Activated naive CD8-positive, alpha-beta T cell (primary cell): ENCODE data around the gene EMC9.

Experiments used
- H3K27ac Mint-ChIP-seq: one replicate; pipeline ENCODE4 v1.8.0; 2021; ENCODE audit warnings: mixed read lengths
- H3K27me3 Mint-ChIP-seq: one replicate; pipeline ENCODE4 v1.8.0; 2021; ENCODE audit warnings: mixed read lengths
- H3K36me3 Mint-ChIP-seq: one replicate; pipeline ENCODE4 v1.8.0; 2021; ENCODE audit warnings: mixed read lengths
- H3K4me1 Mint-ChIP-seq: one replicate; pipeline ENCODE4 v1.8.0; 2021; ENCODE audit warnings: low read depth, mixed read lengths
- H3K4me3 Mint-ChIP-seq: one replicate; pipeline ENCODE4 v1.8.0; 2021; ENCODE audit warnings: mild to moderate bottlenecking, mixed read lengths
- H3K9me3 Mint-ChIP-seq: one replicate; pipeline ENCODE4 v1.8.0; 2021; ENCODE audit warnings: low read depth, mixed read lengths

Gene EMC9

DNA sequence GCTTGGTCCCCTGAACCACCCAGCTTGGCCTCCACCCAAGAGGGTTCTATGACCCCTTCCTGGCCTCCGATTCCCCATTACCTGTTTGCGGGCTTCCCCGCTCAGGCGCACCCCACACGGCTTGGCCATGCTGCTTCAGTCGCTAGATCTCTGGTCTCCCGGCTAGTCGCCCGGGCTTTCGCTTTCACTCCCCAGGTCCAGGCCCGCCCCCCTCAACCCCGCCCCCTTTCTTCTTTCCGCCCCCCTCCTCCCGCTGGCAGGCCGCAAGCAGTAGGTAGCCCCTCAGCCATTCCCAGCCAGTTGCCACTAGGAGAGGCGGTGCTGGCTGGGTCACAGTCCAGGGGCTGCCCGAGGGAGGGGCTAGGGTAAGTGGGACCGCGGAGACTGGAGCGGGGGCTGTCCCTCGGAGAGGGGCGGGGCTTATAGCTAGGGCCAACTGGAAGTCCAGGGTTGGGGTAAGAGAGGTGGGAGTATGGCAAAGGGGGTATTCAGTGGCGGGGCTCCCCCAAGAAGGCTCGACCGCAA, 5.1 kb upstream of the EMC9 start, which contains the start of gene PSME2:
Gene PSME2, minus strand, starts transcription at position 158 of the 525 bp plus-strand sequence. Its CDS starts 29 bp downstream, at position 129.
- Mint-ChIP-seq H3K9me3 (no peaks in the 10 kb centered on the region), H3K4me1 (peaks cover 58% of the 10 kb centered on the region), H3K36me3 (peaks cover 16% of the 10 kb centered on the region), H3K4me3 (peak within 1 kb of the TSS; percentile 97), H3K27me3 (no peaks in the 10 kb centered on the region), H3K27ac (peak within 1 kb of the TSS; percentile 98)

DNA sequence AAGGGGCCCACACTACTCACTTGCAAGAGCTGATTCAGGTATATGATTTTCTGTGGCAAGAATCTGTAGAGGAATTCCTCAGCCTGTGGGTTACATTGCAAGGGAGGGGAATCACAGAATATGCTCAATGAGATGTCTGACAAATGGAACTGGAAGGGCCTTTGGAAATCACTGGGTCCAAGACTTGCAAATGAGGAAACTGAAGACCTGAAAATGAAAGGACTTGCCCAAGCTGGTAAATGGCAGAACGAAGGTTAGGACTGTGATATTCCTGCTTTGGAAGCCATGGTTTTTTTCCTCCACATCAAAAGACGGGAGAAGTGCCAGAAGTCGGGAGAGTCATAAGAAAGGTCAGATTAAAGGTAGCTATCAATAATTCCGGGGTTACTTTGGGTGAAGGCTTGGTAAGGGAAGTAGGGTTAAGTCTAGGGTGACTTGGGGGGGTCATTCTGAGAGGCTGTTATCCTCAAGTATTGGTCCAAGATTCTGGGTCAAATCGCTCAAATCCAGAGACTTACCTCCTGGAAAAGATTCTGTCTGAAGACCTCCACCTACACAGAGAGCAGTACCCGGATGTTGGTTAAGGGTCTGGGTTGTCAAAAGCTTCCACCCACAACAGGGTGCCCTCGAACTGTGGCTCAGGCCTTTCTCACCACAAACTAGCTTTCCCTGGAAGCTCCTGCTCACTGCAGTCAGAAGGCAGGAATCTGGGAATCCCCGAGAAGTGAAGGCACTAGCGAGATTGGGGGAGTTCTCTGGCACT, 4.5 kb upstream of the EMC9 start:
- Mint-ChIP-seq H3K4me1 (peaks cover 58% of the 10 kb centered on the region), H3K27me3 (no peaks in the 10 kb centered on the region), H3K27ac (peak overlapping the region; percentile 98), H3K9me3 (no peaks in the 10 kb centered on the region), H3K4me3 (peak overlapping the region; percentile 97), H3K36me3 (peaks cover 16% of the 10 kb centered on the region)

DNA sequence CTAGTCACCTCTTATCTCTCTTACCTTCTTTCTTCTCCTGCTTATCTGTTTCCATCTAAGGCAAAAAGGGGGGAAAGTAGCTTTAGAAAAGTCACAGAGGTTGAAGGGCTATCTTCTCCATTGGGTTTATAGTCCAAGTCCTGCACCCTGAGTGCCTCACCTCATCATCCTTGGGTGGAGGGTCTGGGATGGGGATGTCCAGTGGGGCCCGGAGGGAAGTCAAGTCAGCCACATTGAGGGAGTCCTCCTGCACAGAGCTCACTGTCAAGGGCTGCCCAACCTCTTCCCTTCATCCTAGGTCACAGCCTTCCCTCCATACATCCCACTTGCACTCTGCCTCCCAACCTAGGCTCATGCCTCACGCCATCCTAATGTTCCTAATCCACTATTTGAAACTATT, 3.8 kb upstream of the EMC9 start:
- Mint-ChIP-seq H3K27me3 (no peaks in the 10 kb centered on the region), H3K27ac (peak overlapping the region; percentile 98), H3K9me3 (no peaks in the 10 kb centered on the region), H3K36me3 (peaks cover 16% of the 10 kb centered on the region), H3K4me3 (peak overlapping the region; percentile 97), H3K4me1 (peaks cover 57% of the 10 kb centered on the region)

DNA sequence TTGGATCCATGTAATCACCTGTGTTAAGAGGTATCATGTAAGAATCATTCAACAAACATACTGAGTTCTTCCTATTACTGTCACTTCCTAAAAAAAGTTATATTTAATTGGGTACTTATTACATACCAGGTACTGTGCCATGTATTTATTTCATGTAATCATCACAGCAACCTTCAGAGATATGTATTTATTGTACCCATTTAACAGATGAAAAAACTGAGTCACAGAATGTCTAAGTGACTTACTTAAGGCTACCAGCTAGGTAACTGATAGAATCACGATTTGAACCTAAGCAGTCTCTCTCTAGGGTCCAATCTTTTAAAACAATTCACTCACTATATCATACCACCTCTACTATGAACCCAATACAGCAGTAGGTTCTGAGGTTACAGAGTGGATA, 3.1 kb upstream of the EMC9 start:
- Mint-ChIP-seq H3K27me3 (no peaks in the 10 kb centered on the region), H3K9me3 (no peaks in the 10 kb centered on the region)

DNA sequence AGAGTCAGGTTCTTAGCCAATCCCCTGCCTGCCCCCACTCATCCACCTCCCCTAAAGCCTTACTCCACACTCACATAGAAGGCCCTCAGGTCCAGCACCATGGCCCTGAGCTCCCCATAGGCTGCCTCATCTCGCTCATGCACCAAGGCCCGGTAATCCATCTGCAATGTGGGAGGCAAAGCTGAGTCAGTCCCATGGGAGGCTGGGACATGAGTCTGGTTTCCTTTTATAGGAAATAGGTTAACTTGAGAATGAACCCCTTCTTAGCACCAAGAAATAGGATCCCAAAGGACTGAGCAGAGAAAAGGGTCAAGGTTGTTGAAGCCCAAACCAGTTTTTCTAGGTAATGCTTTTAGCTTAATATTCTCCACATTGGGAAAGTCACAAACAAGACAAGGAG, 2.1 kb upstream of the EMC9 start:
- H3K36me3 Mint-ChIP-seq: peaks cover 16% of the 10 kb centered on the region
- H3K4me3 Mint-ChIP-seq: peak overlapping the region; percentile 68
- peaks cover 59% of the 10 kb centered on the region for H3K4me1 Mint-ChIP-seq
- H3K27me3 Mint-ChIP-seq: no peaks in the 10 kb centered on the region
- peak overlapping the region; percentile 78 for H3K27ac Mint-ChIP-seq
- no peaks in the 10 kb centered on the region for H3K9me3 Mint-ChIP-seq

More for the DNA sequence above, 3.1 kb upstream of the EMC9 start:
- peaks cover 59% of the 10 kb centered on the region for H3K4me1 Mint-ChIP-seq
- H3K27ac Mint-ChIP-seq: peak overlapping the region; percentile 78
- peak overlapping the region; percentile 97 for H3K4me3 Mint-ChIP-seq
- peaks cover 16% of the 10 kb centered on the region for H3K36me3 Mint-ChIP-seq

DNA sequence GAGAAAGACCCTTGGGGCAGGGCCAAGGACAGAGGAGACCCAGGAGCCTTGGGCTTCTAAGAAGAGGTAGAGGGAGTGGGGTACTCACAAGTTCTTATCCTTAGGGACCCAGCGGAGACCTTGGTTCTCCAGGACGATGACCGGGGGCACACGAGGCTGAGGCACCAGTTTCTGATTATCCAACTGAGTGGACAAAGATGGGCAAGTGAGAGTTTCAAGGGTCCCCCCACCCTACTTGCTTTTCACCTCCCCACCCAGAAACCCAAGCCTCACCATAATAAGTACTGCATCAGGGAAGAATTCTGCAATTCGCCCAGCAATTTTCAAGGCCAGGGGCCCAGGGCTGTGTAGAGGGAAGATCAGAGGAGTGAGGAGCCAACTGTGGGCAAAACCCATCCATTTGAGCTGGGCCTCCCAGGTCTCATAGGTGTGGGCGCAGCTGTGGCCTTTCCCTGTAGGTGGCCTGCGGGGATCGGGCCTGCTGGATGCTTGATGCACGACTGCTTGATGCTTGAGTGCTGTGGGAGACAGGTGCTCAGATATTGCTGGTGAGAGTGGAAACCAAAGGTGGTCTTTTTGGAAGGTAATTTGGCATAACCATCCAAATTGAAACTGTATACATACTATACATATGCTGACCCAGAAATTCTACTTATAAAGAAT, 2.0 kb downstream of the EMC9 start:
- Mint-ChIP-seq H3K9me3 (no peaks in the 10 kb centered on the region), H3K27me3 (no peaks in the 10 kb centered on the region), H3K4me3 (peak overlapping the region; percentile 97), H3K36me3 (peaks cover 13% of the 10 kb centered on the region), H3K4me1 (peaks cover 63% of the 10 kb centered on the region), H3K27ac (peak overlapping the region; percentile 70)

DNA sequence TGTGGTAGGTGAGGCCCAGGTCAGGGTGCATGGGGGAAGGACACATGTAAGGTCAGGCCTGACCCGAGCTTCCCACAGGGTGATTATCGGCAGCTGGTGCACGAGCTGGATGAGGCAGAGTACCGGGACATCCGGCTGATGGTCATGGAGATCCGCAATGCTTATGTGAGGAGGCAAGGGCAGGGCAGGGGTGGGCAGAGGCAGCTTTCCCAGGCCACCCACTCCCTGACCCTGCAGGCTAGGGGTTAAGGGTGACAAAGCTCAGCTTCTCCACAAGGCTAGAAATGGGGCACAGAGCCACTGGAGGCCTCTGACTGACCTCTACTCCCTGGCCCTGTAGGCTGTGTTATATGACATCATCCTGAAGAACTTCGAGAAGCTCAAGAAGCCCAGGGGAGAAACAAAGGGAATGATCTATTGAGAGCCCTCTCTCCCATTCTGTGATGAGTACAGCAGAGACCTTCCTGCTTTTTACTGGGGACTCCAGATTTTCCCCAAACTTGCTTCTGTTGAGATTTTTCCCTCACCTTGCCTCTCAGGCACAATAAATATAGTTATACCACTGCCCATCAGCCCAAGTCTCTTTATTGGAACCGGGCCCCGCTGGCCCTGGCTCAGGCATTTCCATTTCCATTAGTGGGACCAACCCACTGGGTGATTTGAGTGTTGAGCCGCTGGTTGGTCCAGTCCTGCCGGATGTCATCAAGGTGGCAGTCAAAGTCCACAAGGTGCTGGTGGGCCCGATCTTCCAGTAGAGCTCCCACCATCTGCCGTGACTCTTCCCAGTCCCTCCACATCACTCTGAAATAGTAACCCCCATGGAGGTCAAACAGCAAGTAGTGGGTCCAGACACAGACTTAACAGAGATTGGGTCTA, 2.8 kb downstream of the EMC9 start:
- Mint-ChIP-seq H3K36me3 (peaks cover 11% of the 10 kb centered on the region), H3K9me3 (no peaks in the 10 kb centered on the region), H3K4me1 (peaks cover 59% of the 10 kb centered on the region)

DNA sequence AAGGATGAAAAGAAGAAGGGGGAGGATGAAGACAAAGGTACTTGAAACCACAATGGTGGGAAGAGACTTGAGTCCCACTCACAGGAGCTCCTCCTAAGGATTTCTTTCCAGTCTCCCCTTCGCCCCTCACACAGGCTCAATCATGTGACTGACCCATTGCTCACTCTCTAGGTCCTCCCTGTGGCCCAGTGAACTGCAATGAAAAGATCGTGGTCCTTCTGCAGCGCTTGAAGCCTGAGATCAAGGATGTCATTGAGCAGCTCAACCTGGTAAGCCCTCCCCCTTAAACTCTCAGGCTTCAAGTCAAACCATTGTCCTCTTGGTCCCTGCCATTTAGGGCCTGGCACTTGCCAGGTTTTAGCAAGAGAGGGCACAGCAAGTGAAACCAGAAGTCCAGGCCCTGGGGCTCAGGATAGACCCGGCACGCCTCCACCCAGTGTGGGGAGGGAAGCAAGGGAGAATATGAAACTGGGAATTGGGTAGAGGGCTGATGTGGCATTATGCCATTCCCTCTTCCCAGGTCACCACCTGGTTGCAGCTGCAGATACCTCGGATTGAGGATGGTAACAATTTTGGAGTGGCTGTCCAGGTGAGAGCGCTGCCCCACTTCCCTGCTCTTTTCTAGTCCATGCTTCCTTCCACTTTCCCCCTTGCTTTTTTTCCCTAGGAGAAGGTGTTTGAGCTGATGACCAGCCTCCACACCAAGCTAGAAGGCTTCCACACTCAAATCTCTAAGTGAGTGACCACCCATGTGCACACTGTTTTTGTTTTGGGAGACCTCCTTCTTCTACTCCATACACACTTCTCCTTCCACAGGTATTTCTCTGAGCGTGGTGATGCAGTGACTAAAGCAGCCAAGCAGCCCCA, 3.6 kb downstream of the EMC9 start:
- H3K36me3 Mint-ChIP-seq: peaks cover 9% of the 10 kb centered on the region
- H3K4me1 Mint-ChIP-seq: peaks cover 56% of the 10 kb centered on the region

More for the DNA sequence above, 2.8 kb downstream of the EMC9 start:
- peak overlapping the region; percentile 97 for H3K4me3 Mint-ChIP-seq
- peak overlapping the region; percentile 61 for H3K27ac Mint-ChIP-seq
- no peaks in the 10 kb centered on the region for H3K27me3 Mint-ChIP-seq

DNA sequence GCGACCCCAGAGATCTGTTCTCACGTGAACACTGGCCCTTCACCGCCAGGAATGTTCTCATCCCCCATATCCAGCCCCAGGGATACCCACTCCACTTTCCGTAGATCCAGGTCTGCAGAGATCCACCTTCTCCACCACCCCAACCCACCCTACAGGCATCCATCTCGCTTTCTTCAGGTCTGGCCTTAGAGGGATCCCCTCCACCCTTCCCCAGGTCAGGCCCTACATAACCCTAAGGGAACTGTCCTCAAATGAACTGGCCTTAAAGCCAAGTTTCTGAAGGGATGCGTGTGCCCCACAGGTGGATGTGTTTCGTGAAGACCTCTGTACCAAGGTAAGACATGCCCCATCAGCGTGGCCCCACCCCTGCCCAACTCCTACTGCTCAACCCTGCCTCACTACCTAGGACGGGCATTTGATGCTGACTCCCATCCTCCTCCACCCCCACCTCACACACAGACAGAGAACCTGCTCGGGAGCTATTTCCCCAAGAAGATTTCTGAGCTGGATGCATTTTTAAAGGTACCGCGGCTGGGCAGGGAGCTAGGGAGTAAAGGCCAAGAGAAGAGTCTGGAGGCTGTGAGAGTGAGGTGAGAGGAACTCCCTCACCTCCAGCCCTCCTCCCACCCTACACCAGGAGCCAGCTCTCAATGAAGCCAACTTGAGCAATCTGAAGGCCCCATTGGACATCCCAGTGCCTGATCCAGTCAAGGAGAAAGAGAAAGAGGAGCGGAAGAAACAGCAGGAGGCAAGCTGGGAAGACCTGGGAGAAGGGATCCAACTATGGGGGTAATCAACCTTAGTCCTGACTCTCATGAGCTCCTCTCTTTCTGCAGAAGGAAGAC, 4.5 kb downstream of the EMC9 start:
- Mint-ChIP-seq H3K4me3 (peak overlapping the region; percentile 91), H3K27me3 (no peaks in the 10 kb centered on the region), H3K4me1 (peaks cover 58% of the 10 kb centered on the region), H3K27ac (peak overlapping the region; percentile 93), H3K36me3 (peaks cover 9% of the 10 kb centered on the region), H3K9me3 (no peaks in the 10 kb centered on the region)

More for the DNA sequence above, 3.6 kb downstream of the EMC9 start:
- H3K4me3 Mint-ChIP-seq: peak overlapping the region; percentile 91
- H3K27me3 Mint-ChIP-seq: no peaks in the 10 kb centered on the region
- H3K27ac Mint-ChIP-seq: peak overlapping the region; percentile 93
- no peaks in the 10 kb centered on the region for H3K9me3 Mint-ChIP-seq

DNA sequence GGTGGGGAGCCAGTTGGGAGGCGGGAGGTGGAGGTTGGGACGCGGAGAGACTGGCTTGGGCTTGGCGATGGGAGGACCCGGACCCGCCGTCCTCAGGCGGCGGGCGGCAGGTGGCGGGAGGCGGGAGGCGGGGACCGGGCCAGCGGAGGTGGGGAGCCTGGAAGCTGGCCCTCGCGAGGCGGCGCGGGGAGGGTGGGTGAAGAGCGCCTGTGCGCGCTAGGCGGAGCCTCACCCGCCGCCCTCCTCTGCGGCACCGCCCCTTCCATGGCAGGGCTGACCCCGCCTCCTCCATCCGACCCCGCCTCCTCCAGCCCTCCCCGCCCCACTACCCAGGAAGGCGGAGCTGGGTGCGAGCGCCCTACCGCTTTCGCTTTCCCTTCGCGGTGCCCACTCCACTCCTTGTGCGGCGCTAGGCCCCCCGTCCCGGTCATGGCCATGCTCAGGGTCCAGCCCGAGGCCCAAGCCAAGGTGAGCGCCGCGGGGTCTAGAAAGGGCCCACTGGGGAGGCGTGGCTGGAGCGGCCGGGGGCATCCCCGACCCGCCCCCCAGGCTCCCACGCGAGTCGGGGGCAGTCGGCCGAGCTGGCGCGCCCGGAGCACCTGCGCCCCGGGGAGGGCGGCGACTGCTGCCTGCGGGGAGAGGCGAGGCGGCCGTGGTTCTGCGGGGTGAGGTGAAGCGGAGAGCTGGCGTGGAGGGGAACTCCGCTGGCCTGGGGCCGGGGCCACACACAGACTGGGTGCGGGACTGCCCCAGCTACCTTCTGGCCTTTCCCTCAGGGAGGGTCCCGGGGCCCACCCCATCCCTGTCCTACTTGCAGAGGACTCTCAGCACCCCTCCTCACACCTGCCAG, 5.3 kb downstream of the EMC9 start, which contains the start of gene PSME1:
Gene PSME1, plus strand, starts transcription at position 361 of the 850 bp plus-strand sequence. Its CDS starts 69 bp downstream, at position 430.
- Mint-ChIP-seq H3K27me3 (no peaks in the 10 kb centered on the region), H3K36me3 (peaks cover 9% of the 10 kb centered on the region), H3K4me1 (peaks cover 59% of the 10 kb centered on the region), H3K4me3 (peak within 1 kb of the TSS; percentile 96), H3K27ac (peak within 1 kb of the TSS; percentile 93), H3K9me3 (no peaks in the 10 kb centered on the region)

DNA sequence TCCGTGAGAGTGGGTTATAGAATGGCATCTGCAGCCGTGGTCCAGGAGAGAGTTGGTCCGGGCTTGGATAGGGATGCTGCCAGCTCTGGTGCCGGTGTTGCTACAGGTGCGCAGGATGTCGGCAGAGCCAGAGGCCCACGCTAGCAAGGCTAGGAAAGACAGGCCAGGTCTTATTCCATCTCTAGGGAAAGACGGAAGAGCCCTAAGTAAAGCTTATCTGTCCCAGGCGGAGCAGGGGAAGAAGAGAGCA, 5.9 kb downstream of the EMC9 start:
- no peaks in the 10 kb centered on the region for H3K27me3 Mint-ChIP-seq

DNA sequence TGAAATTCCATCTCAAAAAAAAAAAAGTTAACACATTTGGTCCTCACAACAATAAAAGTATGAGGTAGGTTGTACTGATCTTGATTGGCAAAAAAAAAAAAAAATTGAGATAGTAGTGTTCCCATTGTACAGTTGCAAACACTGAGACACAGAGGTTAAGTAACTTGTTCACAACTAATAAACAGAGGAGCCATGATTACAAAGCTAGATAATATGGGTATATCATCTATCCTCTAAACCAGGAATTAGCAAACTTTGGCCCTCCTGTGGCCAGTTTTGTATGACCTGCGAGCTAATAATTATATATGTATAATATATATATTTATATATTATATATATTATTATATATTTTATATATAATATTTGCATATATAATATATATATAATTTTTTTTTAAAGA, 7.7 kb downstream of the EMC9 start:
- Mint-ChIP-seq H3K27me3 (no peaks in the 10 kb centered on the region), H3K9me3 (no peaks in the 10 kb centered on the region), H3K36me3 (peaks cover 9% of the 10 kb centered on the region), H3K4me3 (no peak overlapping the region), H3K4me1 (peaks cover 45% of the 10 kb centered on the region), H3K27ac (no peak overlapping the region)

More for the DNA sequence above, 5.9 kb downstream of the EMC9 start:
- peaks cover 59% of the 10 kb centered on the region for H3K4me1 Mint-ChIP-seq
- H3K9me3 Mint-ChIP-seq: no peaks in the 10 kb centered on the region
- H3K27ac Mint-ChIP-seq: peak overlapping the region; percentile 91
- peaks cover 9% of the 10 kb centered on the region for H3K36me3 Mint-ChIP-seq
- peak overlapping the region; percentile 96 for H3K4me3 Mint-ChIP-seq
